ENCODE data around the gene FBXL13. TPM values are rescaled to one million over a fixed set of nuclear protein-coding genes. Genes with fewer than 3 reads are reported as not detected.
"Not testable (repeated sequence)": the region's sequence is repeated elsewhere in the genome, so short reads cannot be mapped to it uniquely, and the experiment has no call there.

FBXL13 gene
- total RNA-seq, 2 donors from 2014 or later = 1.6 to 1.7 TPM

GRCh38 chr7:103009466-103010185, 65.0 kb downstream of the FBXL13 start:
- H3K36me3 ChIP-seq = no peaks in the 10 kb centered on the region
- H3K9me3 ChIP-seq = peaks cover 0 to 11% of the 10 kb centered on the region in 2 donors
- H3K4me1 ChIP-seq = no peaks in the 10 kb centered on the region
- H3K4me3 ChIP-seq = no peak overlapping the region
- H3K27me3 ChIP-seq = no peaks in the 10 kb centered on the region
- no peak overlapping the region for H3K27ac ChIP-seq
- no peak for TF ChIP-seq CTCF (IDR thresholded peaks at IDR 0.05)
- DNase-seq (ENCODE audit: low spot score) = no peak

GRCh38 chr7:103003004-103003403, 71.6 kb downstream of the FBXL13 start:
- no peak for TF ChIP-seq CTCF (IDR thresholded peaks at IDR 0.05)
- no peak overlapping the region for H3K4me3 ChIP-seq
- no peaks in the 10 kb centered on the region for H3K27me3 ChIP-seq
- no peak overlapping the region for H3K27ac ChIP-seq
- peaks cover 0 to 38% of the 10 kb centered on the region in 2 donors for H3K9me3 ChIP-seq
- no peaks in the 10 kb centered on the region for H3K4me1 ChIP-seq
- no peak for DNase-seq (ENCODE audit: low spot score)
- no peaks in the 10 kb centered on the region for H3K36me3 ChIP-seq

DNA sequence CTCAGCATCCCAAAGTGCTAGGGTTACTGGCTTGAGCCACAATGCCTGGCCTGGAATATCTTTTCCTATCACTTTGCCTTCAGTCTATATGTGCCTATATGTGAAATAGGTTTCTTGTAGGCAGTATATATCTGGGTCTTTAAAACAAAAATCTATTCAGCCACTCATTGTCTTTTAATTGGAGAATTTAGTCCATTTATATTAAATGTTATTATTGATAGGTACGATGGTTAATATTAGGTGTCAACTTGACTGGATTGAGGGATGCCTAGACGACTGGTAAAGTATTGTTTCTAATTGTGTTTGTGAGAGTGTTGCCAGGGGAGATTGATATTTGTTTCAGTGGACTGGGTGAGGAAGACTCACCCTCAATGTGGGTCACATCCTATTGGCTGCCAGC, 73.4 kb downstream of the FBXL13 start:
- H3K27ac ChIP-seq = no peak overlapping the region
- H3K27me3 ChIP-seq = no peaks in the 10 kb centered on the region
- H3K9me3 ChIP-seq = peaks cover 0 to 37% of the 10 kb centered on the region in 2 donors
- DNase-seq (ENCODE audit: low spot score) = no peak
- no peaks in the 10 kb centered on the region for H3K4me1 ChIP-seq
- H3K4me3 ChIP-seq = no peak overlapping the region
- no peak for TF ChIP-seq CTCF (IDR thresholded peaks at IDR 0.05)
- H3K36me3 ChIP-seq = no peaks in the 10 kb centered on the region

DNA sequence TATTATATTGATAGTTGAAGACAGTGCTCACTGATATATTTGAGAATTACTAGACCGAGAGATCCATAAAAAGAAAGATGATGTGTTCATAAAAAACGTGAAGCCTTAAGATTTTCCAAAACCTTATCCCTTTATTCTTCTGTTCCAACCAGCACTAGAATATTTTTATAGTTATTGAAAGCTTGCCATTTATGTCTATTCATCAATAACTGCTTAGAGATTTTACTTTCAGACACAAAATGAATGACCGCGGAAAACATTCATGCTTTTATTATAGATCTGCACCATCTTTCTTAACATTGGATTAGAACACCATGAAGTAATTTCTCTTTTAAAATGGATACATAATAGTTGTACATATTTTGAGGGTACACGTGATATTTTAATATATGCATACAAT, 77.6 kb downstream of the FBXL13 start:
- no peaks in the 10 kb centered on the region for H3K36me3 ChIP-seq
- peaks cover 0 to 6% of the 10 kb centered on the region in 2 donors for H3K9me3 ChIP-seq
- no peak for DNase-seq (ENCODE audit: low spot score)
- H3K4me1 ChIP-seq = peaks cover 0 to 8% of the 10 kb centered on the region in 2 donors
- H3K27me3 ChIP-seq = no peaks in the 10 kb centered on the region
- no peak for TF ChIP-seq CTCF (IDR thresholded peaks at IDR 0.05)
- no peak overlapping the region for H3K4me3 ChIP-seq
- no peak overlapping the region for H3K27ac ChIP-seq

DNA sequence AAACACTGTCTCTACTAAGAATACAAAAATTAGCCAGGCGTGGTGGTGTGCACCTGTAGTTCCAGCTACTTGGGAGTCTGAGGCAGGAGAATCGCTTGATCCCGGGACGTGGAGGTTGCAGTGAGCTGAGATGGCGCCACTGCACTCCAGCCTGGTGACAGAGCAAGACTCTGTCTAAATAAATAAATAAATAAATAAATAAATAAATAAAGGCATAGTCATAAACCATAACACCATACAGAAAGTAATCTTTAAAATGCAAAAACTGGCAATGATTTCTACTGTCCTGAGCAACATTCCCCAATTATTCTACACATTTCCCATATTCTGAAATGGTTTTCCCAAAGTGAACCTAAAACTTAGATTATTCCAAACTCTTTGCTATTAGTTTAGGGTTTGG, 79.0 kb downstream of the FBXL13 start:
- H3K27me3 ChIP-seq; DNase-seq (ENCODE audit: low spot score); H3K9me3 ChIP-seq; H3K27ac ChIP-seq; H3K36me3 ChIP-seq; H3K4me3 ChIP-seq: not testable (repeated sequence)
- H3K4me1 ChIP-seq = peaks cover 0 to 13% of the 10 kb centered on the region in 2 donors

- Histone ChIP-seq H3K9me3 (no peaks in the 10 kb centered on the region), H3K27ac (no peak overlapping the region), H3K4me1 (peaks cover 0 to 15% of the 10 kb centered on the region in 2 donors), H3K36me3 (no peaks in the 10 kb centered on the region), H3K4me3 (no peak overlapping the region), H3K27me3 (no peaks in the 10 kb centered on the region)
- no peak for TF ChIP-seq CTCF (IDR thresholded peaks at IDR 0.05)
- no peak for DNase-seq (ENCODE audit: low spot score)
Measured at GRCh38 chr7:102994567-102994966, 80.0 kb downstream of the FBXL13 start.

All from right atrium auricular region (tissue), 2 donors.